ENCODE results near the gene CTSZ.

- TF ChIP-seq POLR2AphosphoS5 (IDR thresholded peaks at IDR 0.05; ENCODE audit: low read length), result no peak
- no peak for TF ChIP-seq REST (IDR thresholded peaks at IDR 0.05; ENCODE audit: low read depth, low read length)
- no peak for TF ChIP-seq SUZ12 (IDR thresholded peaks at IDR 0.05; ENCODE audit: unreplicated experiment)
- TF ChIP-seq CTCF (IDR thresholded peaks at IDR 0.05 in 2 of 3, conservative IDR thresholded peaks at IDR 0.05 in 1 of 3; ENCODE audit: control insufficient read depth in 2 of 3, extremely low read depth in 1 of 3, insufficient read depth in 1 of 3, low read depth in 3 of 3, low read length in 3 of 3), result no peak
These were observed 44.7 kb upstream of the CTSZ start for GRCh38 chr20:59051666-59052185.

Data from GM12878 (cell line).